ENCODE measurements around the gene CCDC28B. TPM values are rescaled to one million over a fixed set of nuclear protein-coding genes. Genes with fewer than 3 reads are reported as not detected.
A peak's percentile ranks its signal among the peaks of the same experiment; 100 is the strongest.

The CCDC28B gene
- total and polyA plus RNA-seq, 2 of the 13 experiments (the other 11 are each of a cell fraction or from before 2014, with no cell fraction given) = 2.6 to 3.5 TPM

DNA sequence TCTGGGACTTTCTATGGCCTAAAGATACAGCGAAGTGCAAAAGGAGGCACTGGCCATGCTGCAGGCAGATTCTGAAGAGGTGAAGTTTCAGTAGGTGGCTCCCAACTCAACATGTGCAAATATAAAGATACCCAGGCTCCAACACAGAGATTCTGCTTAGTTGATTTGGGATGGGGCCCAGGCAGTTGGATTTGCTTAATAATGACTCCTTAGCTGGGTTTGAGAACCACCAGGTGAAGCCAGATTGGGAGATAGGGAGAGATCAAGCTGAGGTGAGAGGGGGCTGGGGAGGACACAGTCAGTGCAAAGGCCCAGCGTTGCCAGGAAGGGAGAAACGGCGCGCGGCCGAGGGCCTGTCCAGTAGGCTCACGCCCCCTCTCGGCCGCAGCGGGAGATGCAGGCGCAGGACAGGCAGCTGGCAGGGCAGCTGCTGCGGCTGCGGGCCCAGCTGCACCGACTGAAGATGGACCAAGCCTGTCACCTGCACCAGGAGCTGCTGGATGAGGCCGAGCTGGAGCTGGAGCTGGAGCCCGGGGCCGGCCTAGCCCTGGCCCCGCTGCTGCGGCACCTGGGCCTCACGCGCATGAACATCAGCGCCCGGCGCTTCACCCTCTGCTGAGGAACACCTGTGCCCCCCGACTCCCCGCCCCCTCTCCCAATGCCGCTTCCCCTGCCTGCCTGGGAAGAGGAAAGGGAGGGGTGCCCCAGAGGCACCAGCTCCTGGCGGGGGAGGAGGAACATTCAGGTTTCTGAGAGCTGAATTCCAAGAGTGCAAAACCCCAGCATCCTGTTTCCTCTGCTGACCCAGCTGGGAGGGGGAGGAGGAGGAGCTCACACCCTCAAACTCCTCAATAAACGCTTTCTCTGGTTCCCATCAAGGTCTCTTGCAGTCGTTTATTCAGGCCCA, 47.8 kb downstream of the CCDC28B start (continued):
- TF ChIP-seq HMG20A (CRISPR knock-in tag; IDR thresholded peaks at IDR 0.05; ENCODE audit: borderline replicate concordance) (no peak), ETV6 (CRISPR knock-in tag; conservative IDR thresholded peaks at IDR 0.05) (peak; percentile 37; the same call in 1 of the 2 replicates), USF2 (IDR thresholded peaks at IDR 0.05; ENCODE audit: low read depth, low read length) (no peak), USF2 (CRISPR knock-in tag; IDR thresholded peaks at IDR 0.05; ENCODE audit: borderline replicate concordance) (no peak), ZNF777 (CRISPR knock-in tag; IDR thresholded peaks at IDR 0.05) (no peak), RAD21 (CRISPR knock-in tag; IDR thresholded peaks at IDR 0.05) (peak; percentile 94), TAF1 (CRISPR knock-in tag; IDR thresholded peaks at IDR 0.05) (0 out of 2 replicates have a peak, but pooled peaks have one; percentile 6), MEIS2 (CRISPR knock-in tag; IDR thresholded peaks at IDR 0.05) (peak; percentile 69; the same call in 1 of the 2 replicates), MTF1 (CRISPR knock-in tag; IDR thresholded peaks at IDR 0.05) (no peak), ZNF121 (CRISPR knock-in tag; IDR thresholded peaks at IDR 0.05) (peak; percentile 86), ZNF629 (CRISPR knock-in tag; conservative IDR thresholded peaks at IDR 0.05) (peak; percentile 18; the same call in 1 of the 2 replicates), ZNF101 (CRISPR knock-in tag; IDR thresholded peaks at IDR 0.05; ENCODE audit: borderline replicate concordance, low read depth) (no peak), ZNF720 (CRISPR knock-in tag; IDR thresholded peaks at IDR 0.05) (no peak), FOXC1 (CRISPR knock-in tag; IDR thresholded peaks at IDR 0.05; ENCODE audit: borderline replicate concordance) (no peak; the same call in 1 of the 2 replicates), ZNF354B (CRISPR knock-in tag; IDR thresholded peaks at IDR 0.05) (no peak), MAZ (IDR thresholded peaks at IDR 0.05; ENCODE audit: borderline replicate concordance, low read depth, low read length) (no peak), MAZ (CRISPR knock-in tag; IDR thresholded peaks at IDR 0.05; ENCODE audit: low read depth) (peak; percentile 72), SOX13 (IDR thresholded peaks at IDR 0.05) (no peak), SOX13 (CRISPR knock-in tag; conservative IDR thresholded peaks at IDR 0.05 in 1 of 2, IDR thresholded peaks at IDR 0.05 in 1 of 2) (peak in 1 of 2 experiments; percentile 13; a peak in 1 of 4 replicates), IRF2 (CRISPR knock-in tag; IDR thresholded peaks at IDR 0.05) (peak; percentile 58; the same call in 1 of the 2 replicates), ETS1 (CRISPR knock-in tag; IDR thresholded peaks at IDR 0.05) (no peak), ZNF292 (CRISPR knock-in tag; IDR thresholded peaks at IDR 0.05; ENCODE audit: borderline replicate concordance, low read depth) (peak; percentile 97), ADNP (CRISPR knock-in tag; IDR thresholded peaks at IDR 0.05) (peak; percentile 95)
- TF ChIP-seq, protein P1, sequence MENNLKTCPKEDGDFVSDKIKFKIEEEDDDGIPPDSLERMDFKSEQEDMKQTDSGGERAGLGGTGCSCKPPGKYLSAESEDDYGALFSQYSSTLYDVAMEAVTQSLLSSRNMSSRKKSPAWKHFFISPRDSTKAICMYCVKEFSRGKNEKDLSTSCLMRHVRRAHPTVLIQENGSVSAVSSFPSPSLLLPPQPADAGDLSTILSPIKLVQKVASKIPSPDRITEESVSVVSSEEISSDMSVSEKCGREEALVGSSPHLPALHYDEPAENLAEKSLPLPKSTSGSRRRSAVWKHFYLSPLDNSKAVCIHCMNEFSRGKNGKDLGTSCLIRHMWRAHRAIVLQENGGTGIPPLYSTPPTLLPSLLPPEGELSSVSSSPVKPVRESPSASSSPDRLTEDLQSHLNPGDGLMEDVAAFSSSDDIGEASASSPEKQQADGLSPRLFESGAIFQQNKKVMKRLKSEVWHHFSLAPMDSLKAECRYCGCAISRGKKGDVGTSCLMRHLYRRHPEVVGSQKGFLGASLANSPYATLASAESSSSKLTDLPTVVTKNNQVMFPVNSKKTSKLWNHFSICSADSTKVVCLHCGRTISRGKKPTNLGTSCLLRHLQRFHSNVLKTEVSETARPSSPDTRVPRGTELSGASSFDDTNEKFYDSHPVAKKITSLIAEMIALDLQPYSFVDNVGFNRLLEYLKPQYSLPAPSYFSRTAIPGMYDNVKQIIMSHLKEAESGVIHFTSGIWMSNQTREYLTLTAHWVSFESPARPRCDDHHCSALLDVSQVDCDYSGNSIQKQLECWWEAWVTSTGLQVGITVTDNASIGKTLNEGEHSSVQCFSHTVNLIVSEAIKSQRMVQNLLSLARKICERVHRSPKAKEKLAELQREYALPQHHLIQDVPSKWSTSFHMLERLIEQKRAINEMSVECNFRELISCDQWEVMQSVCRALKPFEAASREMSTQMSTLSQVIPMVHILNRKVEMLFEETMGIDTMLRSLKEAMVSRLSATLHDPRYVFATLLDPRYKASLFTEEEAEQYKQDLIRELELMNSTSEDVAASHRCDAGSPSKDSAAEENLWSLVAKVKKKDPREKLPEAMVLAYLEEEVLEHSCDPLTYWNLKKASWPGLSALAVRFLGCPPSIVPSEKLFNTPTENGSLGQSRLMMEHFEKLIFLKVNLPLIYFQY (CRISPR knock-in tag; IDR thresholded peaks at IDR 0.05; ENCODE audit: borderline replicate concordance) = no peak
